Colonic mucosa (tissue), 4 donors: Measurements from ENCODE around the gene MFN2. TPM values are rescaled to one million over a fixed set of nuclear protein-coding genes. Genes with fewer than 3 reads are reported as not detected.

Experiments used
- DNase-seq: peaks from one replicate; pipeline ENCODE4 v3.0.0-alpha.2; 2020
- H3K27ac ChIP-seq: fragments of 200-600 bp; one replicate; pipeline ENCODE4 v1.8.0; 2021
- H3K27me3 ChIP-seq: fragments of 200-600 bp; one replicate; pipeline ENCODE4 v1.8.0; 2021
- H3K36me3 ChIP-seq: fragments of 200-600 bp; one replicate; pipeline ENCODE4 v1.8.0; 2021
- H3K4me1 ChIP-seq: fragments of 200-600 bp; one replicate; pipeline ENCODE4 v1.8.0; 2021; ENCODE audit warnings: mild to moderate bottlenecking
- H3K4me3 ChIP-seq: fragments of 200-600 bp; one replicate; pipeline ENCODE4 v1.8.0; 2021
- H3K9ac ChIP-seq, 2 donors: one replicate each; pipeline ENCODE4 v1.7.0; 2013; ENCODE audit warnings: control low read depth in 2 of 2, low read depth in 2 of 2, low read length in 2 of 2
- H3K9me3 ChIP-seq: fragments of 200-600 bp; one replicate; pipeline ENCODE4 v1.8.0; 2021
- intact Hi-C: fragments of 100-400 bp; cut with DNase I; formaldehyde crosslinking; loops from one replicate; pipeline ENCODE4 v1.14.1; 2022
- total RNA-seq, 2 donors: library from RNA; stranded (reverse); fragmentation: NEBNext Ultra II Directional in 1 of 2; extraction: Animal tissue kit (Norgen Biotek cat#: 25700) in 1 of 2; gene quantifications; one replicate each; pipeline ENCODE4 v1.2.1, GENCODE V29; 2021
- TF ChIP-seq, protein P1 (sequence below): fragments of 200-600 bp; IDR thresholded peaks from one replicate; pipeline ENCODE4 v1.8.0; 2022; ENCODE audit warnings: antibody characterized with exemption, mild to moderate bottlenecking
- donor health status: healthy.
- donor health status: DM: no; HTN: no; CAD: no.
- donor health status: DM: no; HTN: no; CAD: no.

The MFN2 gene
- total RNA-seq, 2 donors from 2014 or later: 102 to 110 TPM

DNA sequence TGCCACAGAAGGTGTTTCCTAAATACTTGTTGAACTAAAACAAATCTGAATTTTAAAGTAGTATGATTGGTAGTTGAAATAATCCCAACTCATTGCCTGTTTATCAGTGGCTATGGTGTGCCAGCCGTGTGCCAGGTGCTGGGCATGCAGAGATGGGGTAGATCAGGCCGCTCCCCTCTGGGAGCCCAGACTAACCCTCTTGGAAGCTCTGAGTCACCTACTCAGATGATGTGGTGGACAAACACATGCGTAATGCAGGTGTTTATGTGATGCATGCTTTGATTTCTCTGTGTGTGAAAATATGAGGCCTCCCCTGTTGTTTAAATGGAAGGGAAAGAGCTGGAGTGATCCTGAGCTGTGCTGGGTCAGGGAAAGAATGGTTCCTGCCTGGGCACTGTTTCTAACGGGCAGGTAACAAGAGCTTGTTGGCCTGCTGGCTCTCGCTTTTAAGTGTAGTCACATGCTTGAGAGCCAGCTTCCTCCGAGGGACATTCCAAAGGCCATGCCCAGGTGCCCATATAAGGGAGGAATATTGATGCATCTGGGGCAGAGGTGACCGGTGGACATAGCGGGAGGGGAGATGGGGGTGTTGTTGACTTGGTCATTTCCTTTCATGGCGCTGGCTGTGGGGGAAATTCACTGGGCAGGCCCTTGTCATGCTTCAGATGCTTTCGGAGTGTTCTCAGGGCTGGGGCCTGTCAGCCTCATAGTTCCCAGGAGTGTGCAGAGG lies 10.2 kb downstream of the MFN2 start:
- Histone ChIP-seq H3K27me3 (no peaks in the 10 kb centered on the region), H3K4me3 (no peak overlapping the region), H3K27ac (no peak overlapping the region), H3K36me3 (peaks cover 9% of the 10 kb centered on the region), H3K9ac (no peak overlapping the region), H3K4me1 (no peaks in the 10 kb centered on the region), H3K9me3 (no peaks in the 10 kb centered on the region)
- no peak for DNase-seq
- intact Hi-C loops: no loop called here
- TF ChIP-seq, protein P1, sequence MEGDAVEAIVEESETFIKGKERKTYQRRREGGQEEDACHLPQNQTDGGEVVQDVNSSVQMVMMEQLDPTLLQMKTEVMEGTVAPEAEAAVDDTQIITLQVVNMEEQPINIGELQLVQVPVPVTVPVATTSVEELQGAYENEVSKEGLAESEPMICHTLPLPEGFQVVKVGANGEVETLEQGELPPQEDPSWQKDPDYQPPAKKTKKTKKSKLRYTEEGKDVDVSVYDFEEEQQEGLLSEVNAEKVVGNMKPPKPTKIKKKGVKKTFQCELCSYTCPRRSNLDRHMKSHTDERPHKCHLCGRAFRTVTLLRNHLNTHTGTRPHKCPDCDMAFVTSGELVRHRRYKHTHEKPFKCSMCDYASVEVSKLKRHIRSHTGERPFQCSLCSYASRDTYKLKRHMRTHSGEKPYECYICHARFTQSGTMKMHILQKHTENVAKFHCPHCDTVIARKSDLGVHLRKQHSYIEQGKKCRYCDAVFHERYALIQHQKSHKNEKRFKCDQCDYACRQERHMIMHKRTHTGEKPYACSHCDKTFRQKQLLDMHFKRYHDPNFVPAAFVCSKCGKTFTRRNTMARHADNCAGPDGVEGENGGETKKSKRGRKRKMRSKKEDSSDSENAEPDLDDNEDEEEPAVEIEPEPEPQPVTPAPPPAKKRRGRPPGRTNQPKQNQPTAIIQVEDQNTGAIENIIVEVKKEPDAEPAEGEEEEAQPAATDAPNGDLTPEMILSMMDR: no peak

DNA sequence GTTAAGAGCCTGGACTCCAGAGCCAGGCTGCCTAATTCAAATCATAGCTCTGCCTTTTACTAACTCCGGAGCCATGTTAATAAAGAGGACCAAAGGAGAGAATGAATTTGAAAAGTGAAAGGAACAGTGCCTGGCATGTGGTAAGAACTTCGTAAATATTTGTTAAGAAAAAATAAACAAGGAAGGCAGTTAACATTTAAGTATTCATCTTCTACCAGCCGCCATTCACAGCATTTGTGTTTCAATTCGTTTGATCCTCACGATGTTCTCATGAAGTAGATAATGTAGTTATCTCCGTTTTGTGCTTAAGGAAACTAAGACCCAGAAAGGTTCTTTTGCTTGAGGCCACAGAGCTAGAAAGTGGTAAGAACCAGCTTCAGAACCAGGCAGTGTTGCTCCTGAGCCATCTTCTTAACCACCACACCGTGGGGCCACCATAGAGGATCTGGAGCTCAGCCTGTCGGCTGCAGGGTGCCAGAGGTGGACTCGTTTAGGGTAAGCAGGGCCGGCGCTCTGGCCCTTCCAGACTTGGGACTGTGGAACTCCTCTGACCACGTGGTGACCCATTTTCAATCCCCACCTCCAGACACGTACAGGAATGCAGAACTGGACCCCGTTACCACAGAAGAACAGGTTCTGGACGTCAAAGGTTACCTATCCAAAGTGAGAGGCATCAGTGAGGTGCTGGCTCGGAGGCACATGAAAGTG lies 11.9 kb downstream of the MFN2 start:
- Histone ChIP-seq H3K9me3 (no peaks in the 10 kb centered on the region), H3K36me3 (peaks cover 16% of the 10 kb centered on the region), H3K9ac (no peak overlapping the region), H3K4me1 (no peaks in the 10 kb centered on the region), H3K27ac (no peak overlapping the region), H3K27me3 (no peaks in the 10 kb centered on the region), H3K4me3 (no peak overlapping the region)
- DNase-seq: no peak
- intact Hi-C loops: no loop called here
- TF ChIP-seq, protein P1: no peak

DNA sequence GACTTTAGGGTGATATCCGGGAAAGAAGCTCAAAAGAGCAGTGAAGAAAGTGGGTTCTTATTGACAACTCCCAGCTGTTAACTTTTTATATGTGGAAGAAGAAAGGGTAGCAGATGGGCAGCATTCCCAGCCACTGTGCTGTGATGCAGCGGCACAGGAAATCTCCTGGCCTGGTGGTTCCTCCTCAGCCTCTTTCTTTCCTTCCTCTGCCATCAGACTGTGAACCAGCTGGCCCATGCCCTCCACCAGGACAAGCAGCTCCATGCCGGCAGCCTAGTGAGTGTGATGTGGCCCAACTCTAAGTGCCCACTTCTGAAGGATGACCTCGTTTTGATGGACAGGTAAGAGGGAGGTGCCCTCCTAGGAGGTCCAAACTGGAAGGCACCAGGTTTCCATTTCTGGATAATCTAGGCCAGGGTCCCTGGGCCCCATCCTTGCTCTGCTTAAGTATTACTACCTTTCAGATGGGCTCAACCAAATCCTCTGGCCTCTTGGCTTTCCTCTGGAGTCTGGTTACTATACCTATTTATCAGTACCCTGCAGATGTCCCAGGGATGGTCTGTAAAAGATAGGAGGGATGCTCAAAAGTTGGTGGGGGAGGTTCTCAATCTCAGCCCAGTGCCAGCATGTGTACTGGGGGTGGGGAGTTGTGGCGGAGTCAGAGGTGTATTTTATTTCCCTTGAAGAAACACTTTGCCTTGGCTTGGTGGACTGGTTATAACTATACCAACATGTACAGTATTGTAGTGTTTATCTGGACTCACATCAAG lies 17.0 kb downstream of the MFN2 start:
- intact Hi-C loops: no loop called here
- Histone ChIP-seq H3K36me3 (peaks cover 13% of the 10 kb centered on the region), H3K9me3 (no peaks in the 10 kb centered on the region), H3K9ac (no peak overlapping the region), H3K4me3 (no peak overlapping the region), H3K27me3 (no peaks in the 10 kb centered on the region), H3K27ac (no peak overlapping the region), H3K4me1 (no peaks in the 10 kb centered on the region)
- DNase-seq: no peak
- TF ChIP-seq, protein P1: no peak

DNA sequence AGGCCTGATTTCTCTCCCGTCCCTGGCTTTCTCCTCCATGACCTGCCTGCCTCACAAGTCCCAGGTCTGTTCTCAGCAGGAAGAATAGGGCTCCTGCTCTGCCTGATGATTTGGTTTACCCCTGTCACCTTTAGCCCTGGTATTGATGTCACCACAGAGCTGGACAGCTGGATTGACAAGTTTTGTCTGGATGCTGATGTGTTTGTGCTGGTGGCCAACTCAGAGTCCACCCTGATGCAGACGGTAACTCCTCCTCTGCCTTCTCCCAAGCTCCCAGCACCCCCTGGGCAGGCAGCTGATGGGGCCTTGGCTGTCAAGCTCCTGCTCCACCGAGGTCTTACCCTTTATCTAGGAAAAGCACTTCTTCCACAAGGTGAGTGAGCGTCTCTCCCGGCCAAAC lies 18.4 kb downstream of the MFN2 start:
- peaks cover 15% of the 10 kb centered on the region for H3K36me3 ChIP-seq
- H3K9ac ChIP-seq: no peak overlapping the region
- TF ChIP-seq, protein P1: no peak
- no peaks in the 10 kb centered on the region for H3K9me3 ChIP-seq
- no peaks in the 10 kb centered on the region for H3K27me3 ChIP-seq
- H3K4me3 ChIP-seq: no peak overlapping the region
- H3K27ac ChIP-seq: no peak overlapping the region
- no peak for DNase-seq
- intact Hi-C loops: no loop called here
- H3K4me1 ChIP-seq: no peaks in the 10 kb centered on the region

DNA sequence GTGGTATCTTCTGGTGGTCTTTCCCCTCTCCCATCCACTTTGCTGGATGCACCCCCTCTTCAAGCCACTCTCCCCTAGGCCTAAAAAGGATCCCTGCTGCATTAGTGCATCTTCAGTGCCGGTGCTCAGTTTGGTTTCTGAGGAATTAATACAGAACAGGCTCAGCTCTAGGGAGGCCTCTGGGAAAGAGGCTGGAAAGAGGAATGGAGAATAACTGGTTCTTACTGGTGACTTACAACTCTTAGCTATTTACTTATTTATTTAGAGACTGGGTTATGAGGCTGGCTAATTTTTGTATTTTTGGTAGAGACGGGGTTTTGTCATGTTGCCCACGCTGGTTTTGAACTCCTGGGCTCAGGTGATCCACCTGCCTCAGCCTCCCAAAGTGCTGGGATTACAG lies 19.0 kb downstream of the MFN2 start:
- intact Hi-C loops: no loop called here

More for the DNA sequence above, 19.0 kb downstream of the MFN2 start:
- Histone ChIP-seq H3K36me3 (peaks cover 15% of the 10 kb centered on the region), H3K4me1 (no peaks in the 10 kb centered on the region), H3K9ac (no peak overlapping the region), H3K27me3 (no peaks in the 10 kb centered on the region), H3K9me3 (no peaks in the 10 kb centered on the region), H3K27ac (no peak overlapping the region), H3K4me3 (no peak overlapping the region)
- DNase-seq: no peak
- TF ChIP-seq, protein P1: no peak
